ENCODE data around the gene CEP63. TPM values are rescaled to one million over a fixed set of nuclear protein-coding genes. Genes with fewer than 3 reads are reported as not detected.

CEP63 gene
- total RNA-seq, 1 donor from 2014 or later, result 17.8 TPM

- Histone ChIP-seq H3K27me3 (ENCODE audit: control insufficient read depth, insufficient read depth, low read length) (no peaks in the 10 kb centered on the region), H3K4me3 (ENCODE audit: low read depth, low read length) (no peak overlapping the region), H3K36me3 (ENCODE audit: control insufficient read depth, insufficient read depth, low read length) (no peaks in the 10 kb centered on the region)
- TF ChIP-seq CTCF (IDR thresholded peaks at IDR 0.05; ENCODE audit: insufficient read depth, low read length, poor library complexity, severe bottlenecking), result no peak
- no peak for DNase-seq (ENCODE audit: low read depth)
These were observed 132.8 kb downstream of the CEP63 start for GRCh38 chr3:134618478-134619300.

- TF ChIP-seq CTCF (IDR thresholded peaks at IDR 0.05; ENCODE audit: insufficient read depth, low read length, poor library complexity, severe bottlenecking), result no peak
- Histone ChIP-seq H3K4me3 (ENCODE audit: low read depth, low read length) (no peak overlapping the region), H3K27me3 (ENCODE audit: control insufficient read depth, insufficient read depth, low read length) (no peaks in the 10 kb centered on the region), H3K36me3 (ENCODE audit: control insufficient read depth, insufficient read depth, low read length) (no peaks in the 10 kb centered on the region)
- no peak for DNase-seq (ENCODE audit: low read depth)
These were observed 133.4 kb downstream of the CEP63 start for GRCh38 chr3:134619301-134619615.

GRCh38 chr3:134619884-134620445 is 134.1 kb downstream of the CEP63 start:
- no peaks in the 10 kb centered on the region for H3K27me3 ChIP-seq (ENCODE audit: control insufficient read depth, insufficient read depth, low read length)
- no peak for TF ChIP-seq CTCF (IDR thresholded peaks at IDR 0.05; ENCODE audit: insufficient read depth, low read length, poor library complexity, severe bottlenecking)
- no peak for DNase-seq (ENCODE audit: low read depth)
- no peaks in the 10 kb centered on the region for H3K36me3 ChIP-seq (ENCODE audit: control insufficient read depth, insufficient read depth, low read length)
- no peak overlapping the region for H3K4me3 ChIP-seq (ENCODE audit: low read depth, low read length)

- Histone ChIP-seq H3K36me3 (ENCODE audit: control insufficient read depth, insufficient read depth, low read length) (no peaks in the 10 kb centered on the region), H3K4me3 (ENCODE audit: low read depth, low read length) (no peak overlapping the region), H3K27me3 (ENCODE audit: control insufficient read depth, insufficient read depth, low read length) (no peaks in the 10 kb centered on the region)
- no peak for DNase-seq (ENCODE audit: low read depth)
- TF ChIP-seq CTCF (IDR thresholded peaks at IDR 0.05; ENCODE audit: insufficient read depth, low read length, poor library complexity, severe bottlenecking), result no peak
These were observed 134.7 kb downstream of the CEP63 start for GRCh38 chr3:134620476-134621115.

- Histone ChIP-seq H3K36me3 (ENCODE audit: control insufficient read depth, insufficient read depth, low read length) (no peaks in the 10 kb centered on the region), H3K27me3 (ENCODE audit: control insufficient read depth, insufficient read depth, low read length) (no peaks in the 10 kb centered on the region), H3K4me3 (ENCODE audit: low read depth, low read length) (no peak overlapping the region)
- TF ChIP-seq CTCF (IDR thresholded peaks at IDR 0.05; ENCODE audit: insufficient read depth, low read length, poor library complexity, severe bottlenecking), result no peak
- DNase-seq (ENCODE audit: low read depth), result no peak
These were observed 136.0 kb downstream of the CEP63 start for GRCh38 chr3:134621854-134622253.
